WTC11 (cell line): ENCODE results near the gene LAMTOR2. TPM values are rescaled to one million over a fixed set of nuclear protein-coding genes. Genes with fewer than 3 reads are reported as not detected.

ENCODE experiments used
- ATAC-seq: fragments of 200-7000 bp; cut with Tn5 transposase; 2 replicates; pipeline ENCODE4 v1.10.0; 2021; ENCODE audit warnings: mild to moderate bottlenecking, moderate library complexity
- CTCF ChIA-PET: fragments of 300-600 bp; sonication (Branson Sonifier 250); formaldehyde crosslinking; loops from one replicate; lab custom pipeline; 2021; ENCODE audit warnings: antibody characterized with exemption; lab: Charles Lee
- POLR2A ChIA-PET: fragments of 350-600 bp; sonication (Branson Sonifier 250); formaldehyde crosslinking; loops from one replicate; lab custom pipeline; 2021; ENCODE audit warnings: antibody characterized with exemption; lab: Charles Lee
- DNase-seq: peaks from one replicate; pipeline ENCODE4 v3.0.0; 2021; ENCODE audit warnings: low spot score
- H3K27ac Mint-ChIP-seq: 2 replicates; pipeline ENCODE4 v1.8.0; 2021; ENCODE audit warnings: mixed read lengths
- H3K27me3 Mint-ChIP-seq: 2 replicates; pipeline ENCODE4 v1.8.0; 2021; ENCODE audit warnings: low read depth, mild to moderate bottlenecking, moderate library complexity, mixed read lengths
- H3K36me3 Mint-ChIP-seq: 2 replicates; pipeline ENCODE4 v1.8.0; 2021; ENCODE audit warnings: mixed read lengths
- H3K4me1 Mint-ChIP-seq: 2 replicates; pipeline ENCODE4 v1.8.0; 2022; ENCODE audit warnings: mixed read lengths
- H3K4me3 Mint-ChIP-seq: 2 replicates; pipeline ENCODE4 v1.8.0; 2021; ENCODE audit warnings: mild to moderate bottlenecking, moderate library complexity, mixed read lengths
- H3K9me3 Mint-ChIP-seq: 2 replicates; pipeline ENCODE4 v1.8.0; 2021; ENCODE audit warnings: mixed read lengths
- ATF1 ChIP-seq: sonication (generic); formaldehyde crosslinking; IDR thresholded peaks from 2 replicates; pipeline ENCODE4 v1.8.1; 2023; ENCODE audit warnings: mild to moderate bottlenecking, moderate library complexity, missing genetic modification reagents
- E2F5 ChIP-seq: sonication (generic); formaldehyde crosslinking; IDR thresholded peaks from 2 replicates; pipeline ENCODE4 v1.8.1; 2022; ENCODE audit warnings: mild to moderate bottlenecking, moderate library complexity, missing genetic modification reagents
- ELF4 ChIP-seq: sonication (generic); formaldehyde crosslinking; IDR thresholded peaks from 2 replicates; pipeline ENCODE4 v1.8.1; 2022; ENCODE audit warnings: low read depth, mild to moderate bottlenecking, moderate library complexity, missing genetic modification reagents
- GABPB1 ChIP-seq: sonication (generic); formaldehyde crosslinking; IDR thresholded peaks from 2 replicates; pipeline ENCODE4 v1.8.1; 2023; ENCODE audit warnings: mild to moderate bottlenecking, missing genetic modification reagents
- GRHL2 ChIP-seq: fragments of 250-450 bp; sonication (Bioruptor Pico); IDR thresholded peaks from 2 replicates; pipeline ENCODE4 v1.8.0; 2022; ENCODE audit warnings: mild to moderate bottlenecking, moderate library complexity; ENCODE audit not compliant: insufficient replicate concordance, severe bottlenecking
- MYBL2 ChIP-seq: sonication (generic); formaldehyde crosslinking; IDR thresholded peaks from 2 replicates; pipeline ENCODE4 v1.8.1; 2023; ENCODE audit warnings: mild to moderate bottlenecking, moderate library complexity, missing genetic modification reagents
- NR3C1 ChIP-seq: sonication (generic); formaldehyde crosslinking; conservative IDR thresholded peaks from 2 replicates; pipeline ENCODE4 v1.8.1; 2023; ENCODE audit warnings: low read depth, mild to moderate bottlenecking, missing genetic modification reagents
- OVOL2 ChIP-seq: fragments of 250-450 bp; sonication (Bioruptor Pico); IDR thresholded peaks from 2 replicates; pipeline ENCODE4 v1.9.0; 2021; ENCODE audit warnings: mild to moderate bottlenecking, borderline replicate concordance
- PRRX2 ChIP-seq: fragments of 250-450 bp; sonication (Bioruptor Pico); IDR thresholded peaks from 2 replicates; pipeline ENCODE4 v1.8.0; 2021; ENCODE audit warnings: mild to moderate bottlenecking
- USF2 ChIP-seq: sonication (generic); formaldehyde crosslinking; IDR thresholded peaks from 2 replicates; pipeline ENCODE4 v1.8.1; 2023; ENCODE audit warnings: mild to moderate bottlenecking, missing genetic modification reagents, moderate library complexity
- ZNF121 ChIP-seq: sonication (generic); formaldehyde crosslinking; IDR thresholded peaks from 2 replicates; pipeline ENCODE4 v1.8.0; 2023; ENCODE audit warnings: missing genetic modification reagents
- ZNF416 ChIP-seq: fragments of 250-450 bp; sonication (Bioruptor Pico); IDR thresholded peaks from 2 replicates; pipeline ENCODE4 v1.9.0; 2021; ENCODE audit warnings: mild to moderate bottlenecking, inconsistent platforms
- total RNA-seq: library from RNA; stranded (reverse); gene quantifications from 3 replicates; pipeline ENCODE4 v1.2.3, GENCODE V29; 2021
- TF ChIP-seq, protein P1 (sequence below): fragments of 250-450 bp; sonication (Bioruptor Pico); IDR thresholded peaks from 2 replicates; pipeline ENCODE4 v1.8.0; 2021; ENCODE audit warnings: mild to moderate bottlenecking
- TF ChIP-seq, protein P2 (sequence below): sonication (generic); formaldehyde crosslinking; IDR thresholded peaks from 2 replicates; pipeline ENCODE4 v1.8.1; 2023; ENCODE audit warnings: mild to moderate bottlenecking, missing genetic modification reagents, moderate library complexity
- TF ChIP-seq, protein P3 (sequence below): sonication (generic); formaldehyde crosslinking; IDR thresholded peaks from 2 replicates; pipeline ENCODE4 v1.8.1; 2022; ENCODE audit warnings: low read depth, missing genetic modification reagents, borderline replicate concordance
- TF ChIP-seq, protein P4 (sequence below): sonication (generic); formaldehyde crosslinking; IDR thresholded peaks from 2 replicates; pipeline ENCODE4 v1.8.1; 2023; ENCODE audit warnings: mild to moderate bottlenecking, missing genetic modification reagents

Gene LAMTOR2
- total RNA-seq, 1 experiment from 2014 or later = 62.4 TPM

DNA sequence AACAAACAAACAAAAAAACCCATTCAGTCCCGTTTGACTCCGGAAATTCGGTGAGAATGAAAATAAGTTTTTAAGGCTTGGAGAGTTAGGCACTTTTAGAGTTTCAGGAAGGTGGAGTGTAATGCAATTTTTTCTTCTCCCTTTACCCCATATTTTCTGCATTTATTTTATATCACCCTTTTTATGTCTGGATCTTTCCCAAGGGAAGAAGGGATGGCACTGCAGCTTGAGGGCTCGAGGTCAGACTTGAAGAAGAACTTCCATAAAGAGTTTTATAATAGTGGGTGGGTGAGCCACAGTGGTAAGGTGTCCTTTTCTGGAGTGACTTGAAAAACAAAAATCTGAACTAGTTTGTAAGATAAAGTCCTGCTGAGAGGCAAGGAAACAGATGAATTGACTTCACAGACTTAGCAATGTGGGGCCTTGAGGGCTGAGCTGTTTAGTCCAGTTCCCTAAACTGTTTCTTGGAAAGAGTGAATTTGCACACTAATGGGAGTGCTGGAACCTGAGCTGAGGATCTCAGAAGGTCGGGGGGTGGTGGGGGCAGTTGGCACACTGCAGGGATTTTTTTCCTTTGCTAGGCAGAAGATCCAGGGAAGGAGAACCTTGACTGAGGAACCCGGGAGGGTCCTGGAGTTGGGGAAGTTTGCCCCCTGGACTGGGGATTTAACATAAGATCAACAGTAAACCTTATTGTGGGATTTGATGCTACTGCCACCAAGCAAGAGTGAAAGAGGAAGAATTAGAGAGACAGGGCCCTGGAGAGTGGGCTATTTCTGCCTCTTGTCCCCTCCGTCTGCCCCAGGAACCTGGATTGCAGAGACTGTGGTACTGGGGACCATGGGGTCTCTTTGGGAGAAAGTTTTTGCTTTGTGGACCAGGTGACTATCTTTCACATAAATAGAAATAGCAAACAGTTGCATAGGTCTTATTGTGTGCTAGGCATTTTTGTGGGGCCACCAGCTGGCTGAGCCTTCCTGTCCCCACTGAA is 29.5 kb downstream of the LAMTOR2 start:
- ChIA-PET POLR2A (interaction anchor here (0.6 to 3.0 kb wide), 6 partner anchors 18 to 106 kb away, joined by 4 to 24 read pairs (median 8); partner anchors contain the start of genes ARHGEF2 and LMNA), CTCF (interaction anchor here (0.6 to 29.6 kb wide), 16 partner anchors 9 to 146 kb away, joined by 3 to 1176 read pairs (median 4); partner anchors contain the start of genes ARHGEF2, LAMTOR2, LMNA and UBQLN4)
- Mint-ChIP-seq H3K9me3 (no peaks in the 10 kb centered on the region), H3K27ac (peak overlapping the region; percentile 93; the same call in 1 of the 2 replicates), H3K4me3 (peak overlapping the region; percentile 97), H3K27me3 (no peaks in the 10 kb centered on the region), H3K4me1 (peaks cover 49% of the 10 kb centered on the region), H3K36me3 (no peaks in the 10 kb centered on the region)
- ATAC-seq (no peak), DNase-seq (no peak)
- TF ChIP-seq, protein P1, sequence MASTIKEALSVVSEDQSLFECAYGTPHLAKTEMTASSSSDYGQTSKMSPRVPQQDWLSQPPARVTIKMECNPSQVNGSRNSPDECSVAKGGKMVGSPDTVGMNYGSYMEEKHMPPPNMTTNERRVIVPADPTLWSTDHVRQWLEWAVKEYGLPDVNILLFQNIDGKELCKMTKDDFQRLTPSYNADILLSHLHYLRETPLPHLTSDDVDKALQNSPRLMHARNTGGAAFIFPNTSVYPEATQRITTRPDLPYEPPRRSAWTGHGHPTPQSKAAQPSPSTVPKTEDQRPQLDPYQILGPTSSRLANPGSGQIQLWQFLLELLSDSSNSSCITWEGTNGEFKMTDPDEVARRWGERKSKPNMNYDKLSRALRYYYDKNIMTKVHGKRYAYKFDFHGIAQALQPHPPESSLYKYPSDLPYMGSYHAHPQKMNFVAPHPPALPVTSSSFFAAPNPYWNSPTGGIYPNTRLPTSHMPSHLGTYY (CRISPR knock-in tag) = no peak
- TF ChIP-seq, protein P2, sequence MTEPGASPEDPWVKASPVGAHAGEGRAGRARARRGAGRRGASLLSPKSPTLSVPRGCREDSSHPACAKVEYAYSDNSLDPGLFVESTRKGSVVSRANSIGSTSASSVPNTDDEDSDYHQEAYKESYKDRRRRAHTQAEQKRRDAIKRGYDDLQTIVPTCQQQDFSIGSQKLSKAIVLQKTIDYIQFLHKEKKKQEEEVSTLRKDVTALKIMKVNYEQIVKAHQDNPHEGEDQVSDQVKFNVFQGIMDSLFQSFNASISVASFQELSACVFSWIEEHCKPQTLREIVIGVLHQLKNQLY (CRISPR knock-in tag) = no peak
- TF ChIP-seq, protein P3, sequence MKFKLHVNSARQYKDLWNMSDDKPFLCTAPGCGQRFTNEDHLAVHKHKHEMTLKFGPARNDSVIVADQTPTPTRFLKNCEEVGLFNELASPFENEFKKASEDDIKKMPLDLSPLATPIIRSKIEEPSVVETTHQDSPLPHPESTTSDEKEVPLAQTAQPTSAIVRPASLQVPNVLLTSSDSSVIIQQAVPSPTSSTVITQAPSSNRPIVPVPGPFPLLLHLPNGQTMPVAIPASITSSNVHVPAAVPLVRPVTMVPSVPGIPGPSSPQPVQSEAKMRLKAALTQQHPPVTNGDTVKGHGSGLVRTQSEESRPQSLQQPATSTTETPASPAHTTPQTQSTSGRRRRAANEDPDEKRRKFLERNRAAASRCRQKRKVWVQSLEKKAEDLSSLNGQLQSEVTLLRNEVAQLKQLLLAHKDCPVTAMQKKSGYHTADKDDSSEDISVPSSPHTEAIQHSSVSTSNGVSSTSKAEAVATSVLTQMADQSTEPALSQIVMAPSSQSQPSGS (CRISPR knock-in tag) = no peak
- TF ChIP-seq USF2 (CRISPR knock-in tag) (no peak), ZNF416 (CRISPR knock-in tag) (no peak), ELF4 (CRISPR knock-in tag) (no peak), GRHL2 (CRISPR knock-in tag) (no peak), E2F5 (CRISPR knock-in tag) (no peak), GABPB1 (CRISPR knock-in tag) (no peak), ZNF121 (no peak), PRRX2 (CRISPR knock-in tag) (no peak), ATF1 (CRISPR knock-in tag) (no peak), OVOL2 (CRISPR knock-in tag) (no peak), MYBL2 (CRISPR knock-in tag) (no peak), NR3C1 (no peak)

DNA sequence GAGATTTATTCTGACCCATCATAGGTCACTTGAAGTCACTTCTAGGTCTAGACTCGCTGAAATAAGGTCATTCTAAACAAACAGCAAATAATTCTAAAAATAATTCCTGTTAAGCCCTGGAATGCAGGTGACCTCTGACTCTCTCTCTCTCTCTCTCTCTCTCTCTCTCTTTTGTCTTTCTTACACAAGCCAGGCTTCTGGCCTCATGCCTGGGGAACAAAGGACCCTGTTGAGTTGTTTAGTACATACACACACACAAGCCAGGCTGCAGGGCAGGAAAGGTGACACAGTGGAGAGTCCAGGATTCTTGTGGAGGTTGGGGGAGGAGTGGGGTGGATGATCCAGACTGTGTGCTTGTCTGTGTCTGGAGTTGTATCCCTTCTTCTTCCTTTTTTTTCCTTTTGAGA is 31.7 kb downstream of the LAMTOR2 start:
- ChIA-PET CTCF (interaction anchor here (0.7 to 29.6 kb wide), 4 partner anchors 10 to 55 kb away, joined by 3 to 1176 read pairs (median 5); partner anchors contain the start of gene LMNA), POLR2A (interaction anchor here (2.3 kb wide), 1 partner anchor 18 kb away, joined by 7 read pairs; no protein-coding TSS in a partner anchor)
- H3K4me1 Mint-ChIP-seq = peaks cover 52% of the 10 kb centered on the region
- H3K9me3 Mint-ChIP-seq = no peaks in the 10 kb centered on the region
- TF ChIP-seq GABPB1 (CRISPR knock-in tag) = peak; percentile 53; the same call in 1 of the 2 replicates
- TF ChIP-seq, protein P4, sequence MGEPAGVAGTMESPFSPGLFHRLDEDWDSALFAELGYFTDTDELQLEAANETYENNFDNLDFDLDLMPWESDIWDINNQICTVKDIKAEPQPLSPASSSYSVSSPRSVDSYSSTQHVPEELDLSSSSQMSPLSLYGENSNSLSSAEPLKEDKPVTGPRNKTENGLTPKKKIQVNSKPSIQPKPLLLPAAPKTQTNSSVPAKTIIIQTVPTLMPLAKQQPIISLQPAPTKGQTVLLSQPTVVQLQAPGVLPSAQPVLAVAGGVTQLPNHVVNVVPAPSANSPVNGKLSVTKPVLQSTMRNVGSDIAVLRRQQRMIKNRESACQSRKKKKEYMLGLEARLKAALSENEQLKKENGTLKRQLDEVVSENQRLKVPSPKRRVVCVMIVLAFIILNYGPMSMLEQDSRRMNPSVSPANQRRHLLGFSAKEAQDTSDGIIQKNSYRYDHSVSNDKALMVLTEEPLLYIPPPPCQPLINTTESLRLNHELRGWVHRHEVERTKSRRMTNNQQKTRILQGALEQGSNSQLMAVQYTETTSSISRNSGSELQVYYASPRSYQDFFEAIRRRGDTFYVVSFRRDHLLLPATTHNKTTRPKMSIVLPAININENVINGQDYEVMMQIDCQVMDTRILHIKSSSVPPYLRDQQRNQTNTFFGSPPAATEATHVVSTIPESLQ (CRISPR knock-in tag) = no peak
- ATAC-seq (no peak), DNase-seq (no peak)
- H3K27ac Mint-ChIP-seq = peak overlapping the region; percentile 80; the same call in 1 of the 2 replicates
- H3K4me3 Mint-ChIP-seq = no peak overlapping the region
- H3K36me3 Mint-ChIP-seq = no peaks in the 10 kb centered on the region
- H3K27me3 Mint-ChIP-seq = no peaks in the 10 kb centered on the region
